HepG2 (cell line): ENCODE measurements around the gene IKZF3. TPM values are rescaled to one million over a fixed set of nuclear protein-coding genes. Genes with fewer than 3 reads are reported as not detected.

Experiments used
- ATAC-seq: fragments of 200-7000 bp; cut with Tn5 transposase; 3 replicates; pipeline ENCODE4 v1.9.1; 2020; ENCODE audit warnings: mild to moderate bottlenecking, moderate library complexity
- BruUV-seq: library from RNA; stranded (reverse); fragments of 400-500 nt; replicated peaks from 2 replicates; lab custom pipeline; 2021; lab: Mats Ljungman, UMichigan
- CTCF ChIA-PET: fragments of 300-600 bp; formaldehyde crosslinking; extraction: SDS; loops from one replicate; lab custom pipeline; 2021; ENCODE audit warnings: low total read pairs, inconsistent platforms, low intra/inter-chr PET ratio; lab: Yijun Ruan, JAX
- POLR2A ChIA-PET: fragments of 350-600 bp; sonication (Branson Sonifier 250); formaldehyde crosslinking; loops from one replicate; lab custom pipeline; 2020; ENCODE audit warnings: antibody characterized with exemption, inconsistent platforms; lab: Yijun Ruan, JAX
- DNase-seq: peaks from one replicate; pipeline ENCODE4 v3.0.0-alpha.2; 2015; ENCODE audit warnings: low spot score
- FAIRE-seq: peaks from 3 replicates; lab custom pipeline; 2011; peaks lifted over from hg19 to GRCh38; lab: Jason Lieb, UNC
- H2AFZ ChIP-seq: one replicate; pipeline ENCODE4 v1.6.1; 2011; ENCODE audit warnings: low read length, inconsistent platforms
- H3K27ac ChIP-seq: fragments of 300-600 bp; 3 replicates; pipeline ENCODE4 v1.8.0; 2011; ENCODE audit warnings: mixed run types, mild to moderate bottlenecking, mixed read lengths, low read length, inconsistent platforms; ENCODE audit not compliant: insufficient read depth; ENCODE audit errors: extremely low read length
- H3K27me3 ChIP-seq, 2 experiments: fragments of 200-600 bp in 1 of 2; 2 replicates in 1 of 2; 3 replicates in 1 of 2; pipeline versions ENCODE4 v1.6.0 to v1.8.0; 2011; ENCODE audit warnings: low read length in 2 of 2, mild to moderate bottlenecking in 2 of 2, moderate library complexity in 2 of 2, inconsistent platforms in 1 of 2; ENCODE audit not compliant: insufficient read depth in 2 of 2, control insufficient read depth in 1 of 2
- H3K36me3 ChIP-seq, 2 experiments: fragments of 200-600 bp in 1 of 2; replicated peaks in 1 of 2; 2 replicates in 1 of 2; 3 replicates in 1 of 2; pipeline versions ENCODE4 v1.5.1 to v1.8.0; 2011; ENCODE audit warnings: low read length in 2 of 2, inconsistent platforms in 1 of 2; ENCODE audit not compliant: insufficient read depth in 2 of 2, control insufficient read depth in 1 of 2
- H3K4me1 ChIP-seq: 2 replicates; pipeline ENCODE4 v1.5.1; 2012; ENCODE audit warnings: low read length, inconsistent platforms; ENCODE audit not compliant: insufficient read depth
- H3K4me2 ChIP-seq: 2 replicates; pipeline ENCODE4 v1.6.0; 2011; ENCODE audit warnings: low read depth, low read length, inconsistent platforms
- H3K4me3 ChIP-seq, 3 experiments: fragments of 200-600 bp in 1 of 3; sonication (generic), shearing (Covaris generic) in 1 of 3; replicated peaks in 1 of 3; 2 replicates each; pipeline ENCODE4 v1.5.1; 2011 to 2016; ENCODE audit warnings: low read length in 3 of 3, inconsistent platforms in 2 of 3, low read depth in 2 of 3, mild to moderate bottlenecking in 2 of 3, control low read depth in 1 of 3, mixed read lengths in 1 of 3; ENCODE audit not compliant: insufficient read depth in 1 of 3
- H3K79me2 ChIP-seq: one replicate; pipeline ENCODE4 v1.6.1; 2011; ENCODE audit warnings: low read length, inconsistent platforms; ENCODE audit not compliant: insufficient read depth
- H3K9ac ChIP-seq: 2 replicates; pipeline ENCODE4 v1.6.0; 2011; ENCODE audit warnings: mild to moderate bottlenecking, low read depth, low read length, inconsistent platforms; ENCODE audit not compliant: insufficient read depth
- H3K9me3 ChIP-seq: 2 replicates; pipeline ENCODE4 v1.5.1; 2012; ENCODE audit warnings: mild to moderate bottlenecking, low read length
- H4K20me1 ChIP-seq: 2 replicates; pipeline ENCODE4 v1.6.0; 2011; ENCODE audit warnings: inconsistent platforms, mild to moderate bottlenecking, low read length, moderate library complexity; ENCODE audit not compliant: insufficient read depth
- ASH2L ChIP-seq: fragments of 300-600, 200-600 bp; sonication (generic); IDR thresholded peaks from 2 replicates; pipeline ENCODE4 v1.7.0; 2017; ENCODE audit warnings: low read depth, mild to moderate bottlenecking, moderate library complexity, mixed read lengths, low read length; ENCODE audit not compliant: insufficient read length
- CTCF ChIP-seq: sonication (generic); formaldehyde crosslinking; IDR thresholded peaks from 2 replicates; pipeline ENCODE4 v1.5.0; 2020; ENCODE audit warnings: mild to moderate bottlenecking, missing genetic modification reagents, moderate library complexity
- FOXP1 ChIP-seq, 2 experiments: fragments of 450-650 bp in 1 of 2; IDR thresholded peaks; 2 replicates each; pipeline ENCODE4 v1.6.1; 2017 to 2018; ENCODE audit warnings: antibody characterized with exemption in 1 of 2
- KLF15 ChIP-seq: sonication (generic); formaldehyde crosslinking; IDR thresholded peaks from 2 replicates; pipeline ENCODE4 v1.8.1; 2023; ENCODE audit warnings: borderline replicate concordance, mild to moderate bottlenecking, inconsistent platforms, missing genetic modification reagents, mixed read lengths
- MAF1 ChIP-seq: sonication (generic); formaldehyde crosslinking; IDR thresholded peaks from 2 replicates; pipeline ENCODE4 v1.5.0; 2020; ENCODE audit warnings: missing genetic modification reagents, borderline replicate concordance
- NCOA1 ChIP-seq: sonication (generic); formaldehyde crosslinking; IDR thresholded peaks from 2 replicates; pipeline ENCODE4 v1.9.0; 2021; ENCODE audit warnings: missing genetic modification reagents
- NR2F1 ChIP-seq, 2 experiments: fragments of 450-650 bp in 1 of 2; formaldehyde crosslinking in 1 of 2; IDR thresholded peaks; 2 replicates each; pipeline versions ENCODE4 v1.5.0 to v1.6.1; 2016 to 2020; ENCODE audit warnings: mild to moderate bottlenecking in 1 of 2, missing compliant biosample characterization in 1 of 2, missing genetic modification reagents in 1 of 2, moderate library complexity in 1 of 2
- SETDB1 ChIP-seq: sonication (generic); formaldehyde crosslinking; IDR thresholded peaks from 2 replicates; pipeline ENCODE4 v1.5.1; 2020; ENCODE audit warnings: missing genetic modification reagents, mild to moderate bottlenecking, borderline replicate concordance
- TGIF2 ChIP-seq: IDR thresholded peaks from 2 replicates; pipeline ENCODE4 v1.6.1; 2016; ENCODE audit warnings: control low read depth, missing compliant biosample characterization
- TRIM22 ChIP-seq: fragments of 450-650 bp; IDR thresholded peaks from 2 replicates; pipeline ENCODE4 v1.6.1; 2017
- ZFAT ChIP-seq: sonication (generic); formaldehyde crosslinking; conservative IDR thresholded peaks from 2 replicates; pipeline ENCODE4 v1.8.1; 2023; ENCODE audit warnings: missing genetic modification reagents, inconsistent platforms
- ZFP36 ChIP-seq: fragments of 150-350 bp; IDR thresholded peaks from 2 replicates; pipeline ENCODE4 v1.6.1; 2018; ENCODE audit warnings: borderline replicate concordance, low read length, low read depth; ENCODE audit not compliant: partially characterized antibody
- ZNF605 ChIP-seq: sonication (generic); formaldehyde crosslinking; IDR thresholded peaks from 2 replicates; pipeline ENCODE4 v1.8.0; 2022; ENCODE audit warnings: mild to moderate bottlenecking, missing genetic modification reagents
- ZNF839 ChIP-seq: sonication (generic); formaldehyde crosslinking; IDR thresholded peaks from 2 replicates; pipeline ENCODE4 v1.4.0; 2020; ENCODE audit warnings: missing genetic modification reagents, mild to moderate bottlenecking, borderline replicate concordance
- ZNF883 ChIP-seq: sonication (generic); formaldehyde crosslinking; IDR thresholded peaks from 2 replicates; pipeline ENCODE4 v1.5.1; 2020; ENCODE audit warnings: mild to moderate bottlenecking, missing genetic modification reagents; ENCODE audit errors: not compliant biosample characterization
- WGBS: methylation state at CpG from one replicate; pipeline ENCODE4 v1.1.6; 2017; ENCODE audit warnings: low lambda C conversion rate; 5-methylcytosine and 5-hydroxymethylcytosine counted together
- in situ Hi-C: cut with HindIII; loops from 2 replicates; pipeline ENCODE4 v1.10.0; 2017; ENCODE audit warnings: low pct_unique_long_range_greater_than_20kb; ENCODE audit not compliant: extremely low pct_ligation_motif_present
- intact Hi-C: fragments of 100-400 bp; cut with micrococcal nuclease; formaldehyde crosslinking; loops from one replicate; pipeline ENCODE4 v1.10.0; 2022; ENCODE audit not compliant: unreplicated experiment
- polyA plus RNA-seq, 8 experiments: library from polyadenylated mRNA; depleted of rRNA in 3 of 8; stranded (reverse) in 7 of 8; unstranded in 1 of 8; fragments of >200 nt; fragmentation: Illumina TruSeq in 4 of 8; extraction: Trizol in 4 of 8; gene quantifications; 2 replicates each; pipeline versions ENCODE4 v1.2.1 to v1.2.3, GENCODE V29; 2011 to 2016; ENCODE audit warnings: low read depth in 4 of 8, missing spikeins in 1 of 8, mixed read lengths in 1 of 8; ENCODE audit not compliant: insufficient read depth in 1 of 8
- total RNA-seq, 5 experiments: library from RNA; depleted of rRNA; stranded (reverse); fragments of >200 nt; fragmentation: Illumina TruSeq; extraction: Trizol; gene quantifications; 2 replicates each; pipeline ENCODE4 v1.2.3, GENCODE V29; 2016; ENCODE audit warnings: low read depth in 1 of 5

IKZF3 gene
- total and polyA plus RNA-seq, 2 of the 13 experiments (the other 11 are each of a cell fraction or from before 2014, with no cell fraction given), result not detected

GRCh38 chr17:39854909-39855308 lies 9.2 kb downstream of the IKZF3 start:
- H3K9ac ChIP-seq, result no peak overlapping the region
- whole genome bisulfite sequencing, result 11% methylated on average over 2 of the region's 2 CpGs
- H3K27ac ChIP-seq, result no peak overlapping the region
- ATAC-seq, result no peak
- in situ Hi-C loops, result no loop called here
- H3K36me3 ChIP-seq, result no peaks in the 10 kb centered on the region
- no peak overlapping the region for H2AFZ ChIP-seq
- no peaks in the 10 kb centered on the region for H4K20me1 ChIP-seq
- CTCF ChIA-PET, result no interaction called here
- POLR2A ChIA-PET, result no interaction called here
- intact Hi-C loops, result no loop called here
- no peaks in the 10 kb centered on the region for H3K79me2 ChIP-seq
- no peaks in the 10 kb centered on the region for H3K4me1 ChIP-seq
- DNase-seq, result no peak
- BruUV-seq, result no TSS peak
- no peak for TF ChIP-seq CTCF
- no peak for TF ChIP-seq ZNF605 (CRISPR knock-in tag)
- TF ChIP-seq ZNF839 (CRISPR knock-in tag), result no peak
- TF ChIP-seq TGIF2 (CRISPR knock-in tag), result no peak
- no peak for TF ChIP-seq ZNF883 (CRISPR knock-in tag)
- no peak for TF ChIP-seq MAF1 (CRISPR knock-in tag)
- no peaks in the 10 kb centered on the region for H3K27me3 ChIP-seq
- no peaks in the 10 kb centered on the region for H3K9me3 ChIP-seq
- FAIRE-seq, result no peak
- H3K4me2 ChIP-seq, result no peak overlapping the region
- H3K4me3 ChIP-seq, result no peak overlapping the region

GRCh38 chr17:39852239-39852638 lies 11.9 kb downstream of the IKZF3 start:
- Histone ChIP-seq H3K36me3 (no peaks in the 10 kb centered on the region), H2AFZ (no peak overlapping the region), H4K20me1 (no peaks in the 10 kb centered on the region), H3K27ac (no peak overlapping the region), H3K9me3 (no peaks in the 10 kb centered on the region), H3K79me2 (no peaks in the 10 kb centered on the region), H3K4me2 (no peak overlapping the region), H3K4me3 (no peak overlapping the region), H3K4me1 (no peaks in the 10 kb centered on the region), H3K9ac (no peak overlapping the region), H3K27me3 (no peaks in the 10 kb centered on the region)
- POLR2A ChIA-PET, result no interaction called here
- no peak for ATAC-seq
- CTCF ChIA-PET, result no interaction called here
- FAIRE-seq, result no peak
- no peak for DNase-seq
- BruUV-seq, result no TSS peak
- WGBS, result 8% methylated on average over 3 of the region's 3 CpGs
- intact Hi-C loops (no loop called here), in situ Hi-C loops (no loop called here)
- TF ChIP-seq NR2F1 (CRISPR knock-in tag; IDR thresholded peaks at IDR 0.05), result no peak
- no peak for TF ChIP-seq ASH2L
- TF ChIP-seq TRIM22, result no peak
- no peak for TF ChIP-seq NCOA1
- no peak for TF ChIP-seq FOXP1 (IDR thresholded peaks at IDR 0.05)
- no peak for TF ChIP-seq FOXP1 (CRISPR knock-in tag; IDR thresholded peaks at IDR 0.05)
- TF ChIP-seq ZFP36, result no peak
- TF ChIP-seq SETDB1 (CRISPR knock-in tag), result no peak
- TF ChIP-seq KLF15 (CRISPR knock-in tag), result no peak
- TF ChIP-seq ZFAT (CRISPR knock-in tag), result no peak
